CD14-positive monocyte (primary cell): Measurements from ENCODE around the gene SLC35F6. TPM values are rescaled to one million over a fixed set of nuclear protein-coding genes. Genes with fewer than 3 reads are reported as not detected.

Experiments
- DNase-seq, 3 donors: peaks; one replicate each; pipeline ENCODE4 v3.0.0-alpha.2; 2011 to 2022
- H2AFZ ChIP-seq: 2 replicates; pipeline ENCODE4 v1.6.0; 2012; ENCODE audit warnings: mild to moderate bottlenecking, low read depth, low read length, inconsistent platforms; ENCODE audit not compliant: insufficient read depth, poor library complexity, severe bottlenecking
- H3K27ac ChIP-seq, 2 donors: 1 replicate in 1 of 2; 2 replicates in 1 of 2; pipeline ENCODE4 v1.5.1; 2012 to 2013; ENCODE audit warnings: low read length in 2 of 2, control low read depth in 1 of 2, inconsistent platforms in 1 of 2, low read depth in 1 of 2, mild to moderate bottlenecking in 1 of 2
- H3K27me3 ChIP-seq, 2 donors: one replicate each; pipeline versions ENCODE4 v1.6.0 to v1.6.1; 2011 to 2013; ENCODE audit warnings: low read length in 2 of 2; ENCODE audit not compliant: control insufficient read depth in 2 of 2, insufficient read depth in 2 of 2
- H3K36me3 ChIP-seq, 2 donors: replicated peaks in 1 of 2; 1 replicate in 1 of 2; 2 replicates in 1 of 2; pipeline versions ENCODE4 v1.5.1 to v1.6.1; 2012 to 2013; ENCODE audit warnings: low read length in 2 of 2, control low read depth in 1 of 2, inconsistent platforms in 1 of 2, mild to moderate bottlenecking in 1 of 2; ENCODE audit not compliant: insufficient read depth in 2 of 2, control insufficient read depth in 1 of 2
- H3K4me1 ChIP-seq, 2 donors: 1 replicate in 1 of 2; 2 replicates in 1 of 2; pipeline versions ENCODE4 v1.5.1 to v1.6.1; 2012 to 2013; ENCODE audit warnings: low read length in 2 of 2, control low read depth in 1 of 2, inconsistent platforms in 1 of 2, mild to moderate bottlenecking in 1 of 2, moderate library complexity in 1 of 2; ENCODE audit not compliant: insufficient read depth in 2 of 2, control insufficient read depth in 1 of 2
- H3K4me2 ChIP-seq: replicated peaks from 2 replicates; pipeline ENCODE3; 2012; ENCODE audit warnings: low read length, moderate library complexity, mild to moderate bottlenecking; ENCODE audit not compliant: poor library complexity, severe bottlenecking; ENCODE audit errors: extremely low read depth
- H3K4me3 ChIP-seq, 3 experiments: fragments of 200-600 bp in 1 of 3; sonication (generic) in 1 of 3; replicated peaks in 1 of 3; 1 replicate in 2 of 3; 2 replicates in 1 of 3; pipeline ENCODE4 v1.5.1; 2011 to 2013; ENCODE audit warnings: low read length in 3 of 3, mild to moderate bottlenecking in 3 of 3, control low read depth in 2 of 3, low read depth in 2 of 3, inconsistent platforms in 1 of 3, moderate library complexity in 1 of 3
- H3K79me2 ChIP-seq: 2 replicates; pipeline ENCODE4 v1.6.0; 2012; ENCODE audit warnings: mild to moderate bottlenecking, control low read depth, inconsistent platforms, low read length, moderate library complexity; ENCODE audit not compliant: insufficient read depth
- H3K9ac ChIP-seq: 2 replicates; pipeline ENCODE4 v1.6.0; 2017; ENCODE audit warnings: low read length, mild to moderate bottlenecking; ENCODE audit not compliant: insufficient read depth, poor library complexity, severe bottlenecking
- H3K9me3 ChIP-seq, 2 donors: replicated peaks in 1 of 2; 1 replicate in 1 of 2; 2 replicates in 1 of 2; pipeline versions ENCODE4 v1.5.1 to v1.6.1; 2012 to 2013; ENCODE audit warnings: low read length in 2 of 2, control low read depth in 1 of 2; ENCODE audit not compliant: control insufficient read depth in 1 of 2, insufficient read depth in 1 of 2
- H4K20me1 ChIP-seq: 2 replicates; pipeline ENCODE4 v1.6.0; 2012; ENCODE audit warnings: mild to moderate bottlenecking, low read length, control low read depth, moderate library complexity; ENCODE audit not compliant: insufficient read depth
- H3K27ac Mint-ChIP-seq, 7 donors: one replicate each; pipeline ENCODE4 v1.8.0; 2020; ENCODE audit warnings: mild to moderate bottlenecking in 7 of 7, mixed read lengths in 7 of 7, moderate library complexity in 6 of 7, inconsistent platforms in 2 of 7
- H3K27me3 Mint-ChIP-seq, 3 donors: one replicate each; pipeline ENCODE4 v1.8.0; 2021 to 2022; ENCODE audit warnings: low read depth in 3 of 3, mild to moderate bottlenecking in 3 of 3, mixed read lengths in 3 of 3, moderate library complexity in 3 of 3, inconsistent platforms in 1 of 3
- H3K36me3 Mint-ChIP-seq, 2 donors: one replicate each; pipeline ENCODE4 v1.8.0; 2020; ENCODE audit warnings: mixed read lengths in 2 of 2, inconsistent platforms in 1 of 2, mild to moderate bottlenecking in 1 of 2
- H3K4me1 Mint-ChIP-seq: one replicate; pipeline ENCODE4 v1.8.0; 2020; ENCODE audit warnings: mild to moderate bottlenecking, mixed read lengths
- H3K4me3 Mint-ChIP-seq, 2 donors: one replicate each; pipeline ENCODE4 v1.8.0; 2020; ENCODE audit warnings: mild to moderate bottlenecking in 2 of 2, mixed read lengths in 2 of 2, moderate library complexity in 1 of 2
- H3K9me3 Mint-ChIP-seq, 7 donors: one replicate each; pipeline ENCODE4 v1.8.0; 2020 to 2022; ENCODE audit warnings: mixed read lengths in 7 of 7, mild to moderate bottlenecking in 6 of 7, moderate library complexity in 6 of 7, inconsistent platforms in 2 of 7
- WGBS: methylation state at CpG from one replicate; pipeline ENCODE4 v1.1.5; 2013; ENCODE audit warnings: missing lambda C conversion rate; ENCODE audit not compliant: insufficient coverage; 5-methylcytosine and 5-hydroxymethylcytosine counted together
- intact Hi-C, 2 donors: fragments of 100-400 bp; cut with micrococcal nuclease; formaldehyde crosslinking; loops; one replicate each; pipeline versions ENCODE4 v1.15.0 to v1.15.1; 2023
- polyA plus RNA-seq, 3 donors: library from polyadenylated mRNA; depleted of rRNA in 1 of 3; unstranded in 2 of 3; stranded (reverse) in 1 of 3; fragments of 300-500 nt in 2 of 3; fragments of >200 nt in 1 of 3; fragmentation: Illumina TruSeq in 2 of 3; gene quantifications; 1 replicate in 2 of 3; 2 replicates in 1 of 3; pipeline ENCODE4 v1.2.3, GENCODE V29; 2012 to 2021
- TF ChIP-seq, protein P1 (sequence below): fragments of 200-600 bp; IDR thresholded peaks from one replicate; pipeline ENCODE4 v1.8.0; 2022; ENCODE audit warnings: antibody characterized with exemption, mild to moderate bottlenecking

The SLC35F6 gene
- polyA plus RNA-seq, 3 donors, result 11.3 to 22.2 (median 15.1) TPM

DNA sequence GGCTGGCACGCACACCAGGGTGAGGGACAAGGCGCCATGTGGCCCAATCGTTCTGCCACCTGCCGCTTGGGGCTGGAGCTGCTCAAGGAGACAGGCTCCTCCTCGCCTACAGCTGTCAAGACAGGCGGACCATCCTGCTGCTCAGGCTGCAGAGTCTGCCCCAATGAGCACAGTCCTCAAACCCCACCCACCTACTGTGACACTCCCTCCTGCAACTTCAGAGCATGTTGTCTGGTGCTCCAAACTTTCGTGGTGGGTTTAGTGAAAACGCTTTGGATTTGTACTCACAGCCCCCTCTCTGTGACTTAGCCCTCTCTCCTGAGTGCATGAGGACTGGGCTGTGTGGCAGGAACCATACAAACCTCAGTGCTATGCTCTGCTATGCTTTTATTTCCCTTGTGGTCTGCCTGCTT, 23.2 kb upstream of the SLC35F6 start:
- Histone ChIP-seq H3K36me3 (no peaks in the 10 kb centered on the region), H3K4me2 (no peak overlapping the region), H3K27me3 (no peaks in the 10 kb centered on the region), H3K9ac (no peak overlapping the region), H3K4me3 (no peak overlapping the region), H3K4me1 (no peaks in the 10 kb centered on the region), H3K27ac (no peak overlapping the region), H3K9me3 (no peaks in the 10 kb centered on the region), H3K79me2 (no peaks in the 10 kb centered on the region), H2AFZ (no peak overlapping the region), H4K20me1 (no peaks in the 10 kb centered on the region)
- no peak for DNase-seq
- TF ChIP-seq, protein P1, sequence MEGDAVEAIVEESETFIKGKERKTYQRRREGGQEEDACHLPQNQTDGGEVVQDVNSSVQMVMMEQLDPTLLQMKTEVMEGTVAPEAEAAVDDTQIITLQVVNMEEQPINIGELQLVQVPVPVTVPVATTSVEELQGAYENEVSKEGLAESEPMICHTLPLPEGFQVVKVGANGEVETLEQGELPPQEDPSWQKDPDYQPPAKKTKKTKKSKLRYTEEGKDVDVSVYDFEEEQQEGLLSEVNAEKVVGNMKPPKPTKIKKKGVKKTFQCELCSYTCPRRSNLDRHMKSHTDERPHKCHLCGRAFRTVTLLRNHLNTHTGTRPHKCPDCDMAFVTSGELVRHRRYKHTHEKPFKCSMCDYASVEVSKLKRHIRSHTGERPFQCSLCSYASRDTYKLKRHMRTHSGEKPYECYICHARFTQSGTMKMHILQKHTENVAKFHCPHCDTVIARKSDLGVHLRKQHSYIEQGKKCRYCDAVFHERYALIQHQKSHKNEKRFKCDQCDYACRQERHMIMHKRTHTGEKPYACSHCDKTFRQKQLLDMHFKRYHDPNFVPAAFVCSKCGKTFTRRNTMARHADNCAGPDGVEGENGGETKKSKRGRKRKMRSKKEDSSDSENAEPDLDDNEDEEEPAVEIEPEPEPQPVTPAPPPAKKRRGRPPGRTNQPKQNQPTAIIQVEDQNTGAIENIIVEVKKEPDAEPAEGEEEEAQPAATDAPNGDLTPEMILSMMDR, result no peak
- H3K4me3 Mint-ChIP-seq, result no peak overlapping the region
- H3K27ac Mint-ChIP-seq, result no peak overlapping the region
- H3K4me1 Mint-ChIP-seq, result no peaks in the 10 kb centered on the region
- WGBS, result 1% methylated on average over 8 of the region's 8 CpGs
- peaks cover 14 to 17% (median 14%) of the 10 kb centered on the region in 3 donors for H3K27me3 Mint-ChIP-seq
- H3K9me3 Mint-ChIP-seq, result peaks cover 0 to 4% (median 0%) of the 10 kb centered on the region in 7 donors
- no peaks in the 10 kb centered on the region for H3K36me3 Mint-ChIP-seq
- intact Hi-C loops, result no loop called here

DNA sequence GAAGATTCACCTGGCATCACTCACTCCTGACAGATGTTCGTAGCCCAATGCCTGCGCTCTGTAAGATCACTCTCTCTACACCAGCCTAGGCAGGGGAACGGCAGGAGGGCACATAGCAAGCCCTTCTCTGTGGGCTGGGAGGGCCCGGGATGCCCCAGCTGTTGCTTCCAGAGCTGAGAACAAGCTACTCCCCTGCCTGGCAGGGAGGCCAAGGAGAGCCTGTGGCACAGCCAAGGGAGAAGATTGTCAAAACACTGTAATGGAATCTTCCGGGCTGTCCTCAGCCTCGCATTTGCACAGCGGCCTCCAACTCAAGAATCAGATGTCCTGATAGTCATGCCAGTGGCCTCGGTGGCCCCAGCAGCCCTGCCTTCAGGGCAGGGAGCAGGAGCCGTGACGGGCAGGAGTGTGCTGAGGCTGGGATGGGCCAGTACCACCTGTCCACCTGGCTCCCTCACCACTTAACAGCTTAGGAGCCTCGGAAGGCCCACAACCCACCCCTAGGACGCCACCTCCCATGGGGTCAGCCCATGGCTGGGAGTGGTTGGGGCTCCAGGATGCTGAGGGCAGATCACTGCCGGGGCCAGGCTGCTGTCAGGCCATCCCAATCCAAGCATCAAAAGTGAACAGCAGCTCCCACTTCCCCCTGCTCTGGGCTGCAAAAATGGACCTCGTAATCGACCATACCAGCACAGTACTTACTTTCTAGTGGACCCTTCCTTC, 21.9 kb upstream of the SLC35F6 start:
- H3K79me2 ChIP-seq, result no peaks in the 10 kb centered on the region
- H3K9me3 Mint-ChIP-seq, result peaks cover 0 to 4% (median 0%) of the 10 kb centered on the region in 7 donors
- no peaks in the 10 kb centered on the region for H4K20me1 ChIP-seq
- no peak overlapping the region for H3K4me3 ChIP-seq
- intact Hi-C loops, result no loop called here
- H3K4me2 ChIP-seq, result no peak overlapping the region
- no peak overlapping the region for H3K9ac ChIP-seq
- TF ChIP-seq, protein P1, result no peak
- H2AFZ ChIP-seq, result no peak overlapping the region
- H3K36me3 Mint-ChIP-seq, result no peaks in the 10 kb centered on the region
- no peaks in the 10 kb centered on the region for H3K4me1 Mint-ChIP-seq
- H3K9me3 ChIP-seq, result no peaks in the 10 kb centered on the region
- no peaks in the 10 kb centered on the region for H3K4me1 ChIP-seq
- no peaks in the 10 kb centered on the region for H3K36me3 ChIP-seq
- 89% methylated on average over 13 of the region's 15 CpGs for WGBS
- H3K27me3 ChIP-seq, result no peaks in the 10 kb centered on the region
- no peak overlapping the region for H3K27ac Mint-ChIP-seq
- H3K4me3 Mint-ChIP-seq, result no peak overlapping the region
- no peak for DNase-seq
- H3K27me3 Mint-ChIP-seq, result peaks cover 9 to 15% (median 12%) of the 10 kb centered on the region in 3 donors
- no peak overlapping the region for H3K27ac ChIP-seq
